SH-SY5Y (cell line): ENCODE measurements around the gene GREM1.

ENCODE experiments used
- GATA2 ChIP-seq: IDR thresholded peaks from 2 replicates; pipeline ENCODE4 v1.6.1; 2011; ENCODE audit warnings: mild to moderate bottlenecking, low read depth, low read length
- GATA3 ChIP-seq: IDR thresholded peaks from 2 replicates; pipeline ENCODE4 v1.6.1; 2011; ENCODE audit warnings: low read depth, mild to moderate bottlenecking, low read length, moderate library complexity

DNA sequence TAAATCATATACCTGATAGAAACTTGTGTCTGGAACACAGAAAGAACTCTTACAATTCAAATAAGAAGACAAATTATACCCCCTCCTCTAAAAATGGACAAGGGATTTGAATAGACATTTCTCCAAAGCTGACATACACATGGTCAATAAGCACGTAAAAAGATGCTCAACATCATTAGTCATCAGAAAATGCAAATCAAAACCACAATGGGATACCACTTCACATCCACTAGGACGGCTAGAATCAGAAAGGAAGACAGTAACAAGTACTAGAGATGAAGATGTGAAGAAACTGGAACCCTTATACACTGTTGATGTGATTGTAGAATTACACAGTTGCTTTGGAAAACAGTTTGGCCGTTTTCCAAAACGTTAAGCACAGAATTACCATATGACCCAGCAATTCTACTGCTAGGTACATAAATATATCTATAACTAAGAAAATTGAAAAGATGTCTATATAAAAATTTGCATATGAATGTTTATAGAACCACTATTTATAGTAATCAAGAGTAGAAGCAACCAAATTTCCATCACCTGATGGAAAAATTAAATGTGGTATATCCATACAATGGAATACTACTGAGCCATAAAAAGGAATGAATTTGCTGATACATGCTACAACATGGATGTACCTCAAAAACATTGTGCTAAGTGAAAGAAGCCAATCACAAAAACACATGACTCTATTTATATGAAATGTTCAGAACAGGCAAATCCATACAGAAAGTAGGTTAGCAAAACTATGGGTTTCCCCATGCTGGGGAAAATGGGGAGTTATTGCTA is 60.8 kb downstream of the GREM1 start:
- TF ChIP-seq GATA3 (no peak), GATA2 (no peak)
